Fibroblast of lung (primary cell): ENCODE data around the gene DNAJB6.

ENCODE experiments used
- CTCF ChIP-seq, 2 donors: IDR thresholded peaks in 1 of 2; conservative IDR thresholded peaks in 1 of 2; 1 replicate in 1 of 2; 2 replicates in 1 of 2; pipeline ENCODE4 v1.5.1; 2011 to 2012; ENCODE audit warnings: low read length in 2 of 2, control low read depth in 1 of 2, inconsistent platforms in 1 of 2, low read depth in 1 of 2, mild to moderate bottlenecking in 1 of 2
- EZH2 ChIP-seq: IDR thresholded peaks from 2 replicates; pipeline ENCODE4 v1.5.1; 2012; ENCODE audit warnings: low read length, control low read depth, mild to moderate bottlenecking; ENCODE audit errors: missing control alignments

- no peak for TF ChIP-seq CTCF (conservative IDR thresholded peaks at IDR 0.05 in 1 of 2, IDR thresholded peaks at IDR 0.05 in 1 of 2; ENCODE audit: low read depth in 1 of 2, low read length in 2 of 2)
- no peak for TF ChIP-seq EZH2
Observed at GRCh38 chr7:157437519-157438061, 100.8 kb downstream of the DNAJB6 start.
